GM21390 (cell line): ENCODE measurements around the gene BTBD9.

ENCODE experiments used
- ATAC-seq: cut with Tn5 transposase; IDR thresholded peaks from one replicate; pipeline ENCODE4 v1.9.1; 2021; ENCODE audit not compliant: unreplicated experiment

BTBD9 gene

GRCh38 chr6:38169221-38169976 lies 470.3 kb downstream of the BTBD9 start:
- no peak for ATAC-seq

DNA sequence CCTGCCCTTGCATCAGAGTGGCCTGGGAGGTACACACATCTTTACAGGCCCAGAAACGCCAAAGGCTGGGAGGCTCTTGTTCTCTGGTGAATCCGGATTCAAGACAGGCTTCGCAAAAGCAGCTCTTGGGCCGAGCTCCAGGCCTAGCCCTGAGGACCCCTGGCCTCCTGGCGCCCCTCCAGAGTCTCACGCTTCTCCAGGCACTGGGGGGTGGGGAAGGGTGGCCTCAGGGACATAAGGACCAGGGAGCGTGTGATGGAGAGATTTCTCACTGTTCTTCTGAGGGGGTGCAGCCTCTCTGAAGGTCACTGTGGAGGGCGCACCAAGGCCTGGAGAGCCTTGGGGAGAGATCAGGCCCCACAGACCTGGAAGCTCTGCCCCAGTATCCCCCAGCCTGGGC lies 471.0 kb downstream of the BTBD9 start:
- ATAC-seq: no peak

DNA sequence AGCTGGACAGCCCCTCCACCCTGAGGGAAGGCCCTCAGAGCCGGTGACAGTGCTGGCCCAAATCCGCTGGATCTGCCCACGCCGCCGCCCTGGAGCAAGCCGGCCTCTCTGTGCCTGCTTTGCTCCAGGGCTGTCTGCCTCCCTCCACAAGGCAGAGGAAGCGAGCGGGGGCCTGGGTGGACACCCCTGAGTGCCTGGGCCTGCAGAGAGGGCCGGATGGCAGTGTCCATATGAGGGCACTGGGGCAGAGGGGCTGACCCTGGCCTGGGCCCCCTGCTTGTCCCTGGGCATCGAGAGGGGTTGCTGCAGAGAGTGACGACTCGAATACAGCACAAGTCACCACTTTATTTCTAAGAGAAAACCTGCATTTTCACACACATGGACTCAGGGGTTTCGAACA lies 471.6 kb downstream of the BTBD9 start:
- ATAC-seq: no peak

GRCh38 chr6:38167598-38167997 lies 472.1 kb downstream of the BTBD9 start:
- no peak for ATAC-seq

DNA sequence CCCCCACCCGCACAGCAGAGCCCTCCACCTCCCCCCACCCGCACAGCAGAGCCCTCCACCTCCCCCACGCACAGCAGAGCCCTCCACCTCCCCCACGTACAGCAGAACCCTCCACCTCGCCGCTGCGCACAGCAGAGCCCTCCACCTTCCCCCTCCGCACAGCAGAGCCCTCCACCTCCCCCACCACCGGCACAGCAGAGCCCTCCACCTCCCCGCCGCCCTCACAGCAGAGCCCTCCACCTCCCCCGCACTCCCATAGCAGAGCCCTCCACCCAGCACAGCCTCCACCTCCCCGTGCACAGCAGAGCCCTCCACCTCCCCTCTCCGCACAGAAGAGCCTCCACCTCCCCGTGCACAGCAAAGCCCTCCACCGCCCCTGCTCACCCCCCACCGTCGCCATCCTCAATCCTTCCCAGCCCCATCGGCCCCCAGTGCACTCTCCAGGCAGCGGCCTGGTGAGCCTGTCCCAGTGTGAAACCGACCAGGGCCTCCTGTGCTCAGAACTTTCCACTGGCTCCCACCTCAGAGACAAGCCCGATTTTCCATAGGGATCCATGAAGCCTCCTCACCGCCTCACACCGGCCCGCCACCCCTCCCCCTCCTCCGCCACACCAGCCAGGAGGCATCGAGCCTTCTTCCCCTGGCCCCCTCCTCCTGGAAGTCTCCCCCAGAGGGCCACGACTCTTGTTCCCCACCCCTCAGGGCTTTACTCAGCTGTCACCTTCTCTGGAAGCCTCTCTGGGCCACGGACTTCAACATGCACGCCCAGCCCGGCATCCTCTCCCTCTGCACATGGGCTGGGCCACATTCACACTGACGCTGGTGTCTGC lies 473.1 kb downstream of the BTBD9 start:
- ATAC-seq: no peak

GRCh38 chr6:38164671-38165108 lies 475.0 kb downstream of the BTBD9 start:
- ATAC-seq: no peak

DNA sequence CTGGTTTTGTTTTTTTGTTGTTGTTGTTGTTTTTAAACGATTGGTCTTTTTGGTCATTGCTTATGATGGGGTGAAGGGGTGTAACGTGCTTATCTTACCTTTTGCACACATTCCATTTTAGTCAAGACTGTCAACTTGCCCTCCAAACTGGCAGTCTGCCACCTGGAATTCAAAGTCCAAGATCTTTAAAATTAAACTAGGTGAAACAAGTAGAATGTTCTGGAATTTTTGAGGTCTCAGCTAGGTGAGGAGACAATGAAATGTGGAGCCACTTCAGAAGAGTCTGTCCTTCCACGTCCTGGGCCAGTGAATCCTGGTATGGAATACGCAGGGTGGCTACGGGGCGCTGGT lies 475.6 kb downstream of the BTBD9 start:
- no peak for ATAC-seq

- ATAC-seq: no peak
Observed at GRCh38 chr6:38163186-38164130, 476.3 kb downstream of the BTBD9 start.

DNA sequence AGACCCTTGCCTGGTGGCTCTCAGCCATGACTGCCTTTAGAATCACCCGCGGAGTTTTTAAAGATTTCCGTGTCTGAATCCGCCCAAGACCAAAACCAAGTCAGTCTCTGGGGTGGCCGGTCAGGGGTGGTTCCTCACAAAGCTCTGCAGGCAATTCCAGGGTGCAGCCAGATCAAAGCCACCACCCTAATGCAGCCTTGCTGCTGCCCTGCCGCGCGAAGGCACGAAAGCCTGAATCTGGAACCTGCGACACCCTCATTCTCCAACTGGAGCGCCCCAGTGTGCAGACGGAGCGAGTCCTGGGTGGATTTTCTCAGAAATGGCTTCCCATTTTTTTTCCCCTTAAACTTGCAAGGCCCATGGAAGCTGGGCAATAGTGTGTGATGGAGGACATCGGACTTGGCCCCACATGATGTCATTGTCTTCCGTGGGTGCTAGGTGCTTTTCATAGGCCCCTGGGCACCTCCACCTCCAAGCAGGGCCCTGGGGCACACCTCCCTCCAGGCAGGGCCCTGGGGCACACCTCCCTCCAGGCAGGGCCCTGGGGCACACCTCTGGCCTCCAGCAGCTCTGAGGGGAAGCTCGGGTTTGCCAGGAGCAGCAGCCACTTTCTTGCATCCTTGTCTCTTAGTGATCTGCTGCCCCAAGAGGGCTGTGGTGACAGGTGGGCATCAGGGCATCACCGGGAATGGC lies 477.1 kb downstream of the BTBD9 start:
- no peak for ATAC-seq

- ATAC-seq: no peak
Observed at GRCh38 chr6:38161754-38162492, 477.8 kb downstream of the BTBD9 start.

- ATAC-seq: no peak
Observed at GRCh38 chr6:38161331-38161730, 478.4 kb downstream of the BTBD9 start.

DNA sequence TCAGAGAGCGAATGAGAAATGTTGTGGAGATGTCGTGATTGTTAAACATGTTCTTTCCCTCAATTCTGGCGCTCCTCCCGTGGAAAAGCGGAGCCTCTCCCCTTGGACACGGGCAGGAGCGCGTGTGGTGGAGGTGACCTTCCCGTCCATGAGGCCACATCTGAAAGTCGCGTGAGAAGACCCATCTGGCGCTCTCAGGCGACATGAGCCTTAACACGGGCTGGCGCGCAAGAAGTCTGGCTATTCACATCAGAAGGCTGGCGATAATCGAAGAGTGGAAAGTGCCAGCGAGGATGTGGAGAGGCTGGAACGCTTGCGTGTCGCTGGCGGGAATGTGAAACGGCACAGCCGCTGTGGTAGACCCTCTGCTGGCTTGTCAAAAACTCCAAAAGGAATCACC lies 478.9 kb downstream of the BTBD9 start:
- no peak for ATAC-seq

DNA sequence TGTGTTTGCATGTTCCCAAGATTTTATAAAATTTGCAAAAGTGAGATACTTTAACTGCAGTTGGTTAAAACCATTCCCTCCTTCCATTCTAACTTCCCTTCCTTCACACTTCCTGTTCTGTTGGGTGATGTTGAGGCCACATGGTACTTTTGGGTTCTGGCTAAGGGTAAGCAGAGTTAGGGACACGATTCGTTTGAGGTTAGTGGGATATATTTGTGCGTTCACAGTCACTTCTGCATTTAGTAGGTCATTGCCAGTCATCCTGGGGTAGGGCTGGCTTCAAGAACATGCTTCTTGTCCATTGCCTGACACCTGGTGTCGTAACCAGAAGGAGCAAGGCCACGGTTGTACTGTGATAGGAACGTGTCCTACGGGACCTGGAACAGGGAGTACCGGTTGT lies 480.1 kb downstream of the BTBD9 start:
- ATAC-seq: no peak

GRCh38 chr6:38158762-38159350 lies 480.9 kb downstream of the BTBD9 start:
- ATAC-seq: no peak

GRCh38 chr6:38157905-38158304 lies 481.8 kb downstream of the BTBD9 start:
- no peak for ATAC-seq

DNA sequence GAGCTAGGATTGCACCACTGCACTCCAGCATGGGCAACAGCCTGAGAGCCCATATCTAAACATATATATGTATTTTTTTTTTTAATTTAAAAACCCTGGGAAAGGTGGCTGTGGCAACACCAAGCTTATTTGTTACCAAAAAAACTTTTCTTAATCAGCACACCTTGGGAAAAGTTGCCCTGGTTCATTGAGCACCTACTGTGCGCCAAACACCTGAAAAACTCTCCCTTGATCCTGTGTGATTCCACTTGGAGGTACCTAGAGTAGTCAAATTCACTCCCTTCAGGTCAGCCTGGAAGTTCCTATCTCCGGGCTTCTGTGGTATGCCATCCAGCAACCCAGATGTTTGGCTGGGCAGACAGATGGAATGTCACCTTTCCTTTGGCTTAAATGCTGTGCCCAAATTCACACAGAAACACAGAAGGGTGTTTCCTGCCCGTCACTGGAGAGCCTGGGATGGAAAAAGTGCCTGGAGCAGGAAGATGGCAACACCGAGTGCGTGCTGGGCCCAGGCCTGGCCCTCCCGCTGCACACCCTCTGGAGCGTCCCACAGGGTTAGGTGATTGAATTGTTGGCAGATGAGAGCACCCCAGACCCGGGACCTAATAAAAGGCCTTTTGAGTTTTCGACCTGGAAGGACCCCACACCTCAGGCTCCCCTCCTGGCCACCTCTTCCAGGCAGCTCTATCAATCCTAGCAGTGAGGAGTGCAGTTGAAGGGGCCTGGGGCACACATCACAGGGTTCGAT lies 482.7 kb downstream of the BTBD9 start:
- ATAC-seq: no peak

DNA sequence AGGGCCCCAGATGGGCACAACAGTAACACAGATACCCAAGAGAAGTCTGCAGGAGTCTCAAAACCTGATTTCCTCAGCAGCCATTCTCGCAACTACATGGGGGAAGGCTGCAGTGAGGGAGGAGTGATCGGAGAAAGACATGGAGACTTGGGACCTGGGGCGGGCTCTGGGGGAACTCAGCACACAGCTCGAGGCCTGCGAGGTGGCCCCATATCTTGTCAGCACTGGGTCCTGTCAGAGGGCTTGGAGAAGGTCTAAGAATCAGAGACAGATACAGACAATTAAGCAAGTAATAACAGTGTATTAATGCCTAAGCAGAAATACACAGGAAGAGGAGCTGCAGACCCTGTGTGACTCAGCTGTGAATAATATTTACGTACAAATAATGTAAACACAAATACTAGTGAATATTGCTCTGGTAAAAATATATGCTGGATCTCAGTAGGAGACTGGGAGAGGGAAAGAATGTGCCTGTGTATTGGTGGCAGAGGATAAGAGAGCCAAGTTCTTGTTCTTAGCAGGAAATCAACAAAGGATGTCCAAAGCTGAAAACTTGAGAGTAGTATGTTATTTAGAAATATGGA lies 484.0 kb downstream of the BTBD9 start:
- no peak for ATAC-seq

DNA sequence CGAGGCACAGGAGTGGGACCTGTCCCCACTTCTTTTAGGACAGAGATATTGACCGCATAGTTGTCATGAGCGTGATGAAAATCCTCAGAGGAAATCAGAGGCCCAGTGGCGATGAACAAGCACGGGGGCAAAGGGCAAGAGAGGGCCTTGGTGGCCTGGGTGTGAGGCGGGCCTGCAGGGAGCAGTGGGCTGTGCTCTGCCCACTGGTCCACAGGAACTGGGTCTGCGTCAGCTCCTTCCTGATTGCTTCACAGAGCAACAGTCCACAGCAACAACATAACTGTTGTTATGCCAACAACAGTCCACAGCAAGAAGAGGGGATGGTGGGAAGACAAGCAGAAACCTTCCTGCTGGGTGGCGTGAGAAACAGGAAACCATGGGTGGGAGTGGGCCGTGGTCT lies 484.6 kb downstream of the BTBD9 start:
- no peak for ATAC-seq

GRCh38 chr6:38154731-38155130 lies 485.0 kb downstream of the BTBD9 start:
- no peak for ATAC-seq
